ENCODE data around the gene HSPB1.

GRCh38 chr7:76272851-76273497 is 29.5 kb upstream of the HSPB1 start:
- TF ChIP-seq CTCF (IDR thresholded peaks at IDR 0.05) (no peak), EZH2 (IDR thresholded peaks at IDR 0.05; ENCODE audit: borderline replicate concordance, insufficient read depth, low read depth, low read length, poor library complexity, severe bottlenecking) (no peak)
